NCI-H1105 (cell line): ENCODE data around the gene GIMAP7.
"Not testable (repeated sequence)": the region's sequence is repeated elsewhere in the genome, so short reads cannot be mapped to it uniquely, and the experiment has no call there.

Experiments used
- DNase-seq: peaks from one replicate; lab custom pipeline; 2025; lab: John Stamatoyannopoulos, UW

GIMAP7 gene

GRCh38 chr7:150513758-150514157 is 914 bp upstream of the GIMAP7 start:
- DNase-seq = no peak

- DNase-seq = no peak
Observed at GRCh38 chr7:150515248-150516147, 826 bp downstream of the GIMAP7 start.

DNA sequence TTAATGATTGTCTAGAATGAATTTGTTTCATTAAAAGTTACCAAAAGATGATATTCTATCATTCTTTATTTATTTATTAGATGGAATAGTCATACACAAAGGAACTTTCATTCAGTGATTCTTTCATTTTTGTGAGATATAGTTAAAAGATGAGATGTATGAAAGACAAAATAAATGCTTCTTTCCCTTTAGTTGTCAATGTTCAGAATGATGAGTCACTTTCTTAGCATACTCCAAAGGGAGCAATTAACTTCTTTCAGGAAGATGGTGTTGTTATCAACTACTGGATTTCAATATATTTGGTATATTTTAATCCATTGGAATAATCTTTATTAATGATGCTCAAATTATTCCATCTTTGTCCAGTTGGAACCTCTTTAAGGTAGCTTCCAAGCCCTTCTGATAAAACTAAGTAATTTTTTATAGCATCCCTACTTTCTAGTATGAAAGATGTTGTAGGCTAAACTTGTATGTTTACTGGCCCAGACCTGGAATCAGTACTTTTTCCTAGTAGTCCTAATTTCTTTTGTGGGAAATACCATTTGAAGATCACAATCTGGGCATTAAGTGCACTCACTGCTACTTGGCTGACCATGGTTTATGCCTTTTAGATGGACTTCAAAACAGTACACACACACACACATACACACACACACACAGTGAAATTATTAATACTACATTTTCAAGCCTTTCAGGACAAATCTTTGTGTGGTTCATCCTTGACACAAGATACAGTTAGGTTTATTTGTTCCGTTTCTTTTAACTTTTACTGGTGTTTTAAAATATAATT is 2.5 kb downstream of the GIMAP7 start:
- no peak for DNase-seq

GRCh38 chr7:150519310-150519709 is 4.6 kb downstream of the GIMAP7 start:
- DNase-seq = no peak

DNA sequence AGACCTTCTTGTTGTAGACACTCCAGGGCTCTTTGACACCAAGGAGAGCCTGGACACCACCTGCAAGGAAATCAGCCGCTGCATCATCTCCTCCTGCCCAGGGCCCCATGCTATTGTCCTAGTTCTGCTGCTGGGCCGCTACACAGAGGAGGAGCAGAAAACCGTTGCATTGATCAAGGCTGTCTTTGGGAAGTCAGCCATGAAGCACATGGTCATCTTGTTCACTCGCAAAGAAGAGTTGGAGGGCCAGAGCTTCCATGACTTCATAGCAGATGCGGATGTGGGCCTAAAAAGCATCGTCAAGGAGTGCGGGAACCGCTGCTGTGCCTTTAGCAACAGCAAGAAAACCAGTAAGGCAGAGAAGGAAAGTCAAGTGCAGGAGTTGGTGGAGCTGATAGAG is 5.5 kb downstream of the GIMAP7 start:
- no peak for DNase-seq

DNA sequence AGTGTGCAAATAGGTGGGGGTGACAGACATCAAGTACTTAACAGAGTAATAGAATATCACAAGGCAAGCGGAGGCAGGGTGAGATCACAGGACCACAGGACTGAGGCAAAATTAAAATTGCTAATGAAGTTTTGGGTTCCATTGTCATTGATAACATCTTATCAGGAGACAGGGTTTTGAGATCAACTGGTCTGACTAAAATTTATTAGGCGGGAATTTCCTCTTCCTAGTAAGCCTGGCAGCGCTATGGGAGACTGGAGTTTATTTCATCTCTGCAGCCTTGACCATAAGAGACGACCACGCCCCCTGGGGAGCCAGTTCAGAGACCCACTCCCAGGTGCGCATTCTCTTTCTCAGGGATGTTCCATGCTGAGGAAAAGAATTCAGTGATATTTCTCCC is 8.3 kb downstream of the GIMAP7 start:
- not testable (repeated sequence) for DNase-seq

- DNase-seq = no peak
Observed at GRCh38 chr7:150524018-150524417, 9.3 kb downstream of the GIMAP7 start.

GRCh38 chr7:150531704-150532103 is 17.0 kb downstream of the GIMAP7 start:
- no peak for DNase-seq

DNA sequence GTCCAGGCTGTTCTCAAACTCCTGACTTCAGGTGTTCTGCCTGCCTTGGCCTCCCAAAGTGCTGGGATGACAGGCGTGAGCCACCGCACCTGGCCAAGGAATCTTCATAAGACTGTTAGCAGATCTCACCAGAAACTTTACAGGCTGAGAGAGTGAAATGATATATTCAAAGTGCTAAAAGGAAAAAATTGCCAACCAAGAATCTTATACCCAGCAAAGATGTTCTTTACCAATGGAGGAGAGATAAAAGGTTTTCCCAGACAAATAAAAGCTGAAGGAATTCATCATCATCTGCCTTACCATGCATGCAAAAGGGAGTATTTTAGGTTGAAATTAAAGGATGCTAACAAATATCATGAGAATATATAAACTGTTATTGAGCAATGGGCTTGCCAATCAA is 23.6 kb downstream of the GIMAP7 start:
- no peak for DNase-seq

DNA sequence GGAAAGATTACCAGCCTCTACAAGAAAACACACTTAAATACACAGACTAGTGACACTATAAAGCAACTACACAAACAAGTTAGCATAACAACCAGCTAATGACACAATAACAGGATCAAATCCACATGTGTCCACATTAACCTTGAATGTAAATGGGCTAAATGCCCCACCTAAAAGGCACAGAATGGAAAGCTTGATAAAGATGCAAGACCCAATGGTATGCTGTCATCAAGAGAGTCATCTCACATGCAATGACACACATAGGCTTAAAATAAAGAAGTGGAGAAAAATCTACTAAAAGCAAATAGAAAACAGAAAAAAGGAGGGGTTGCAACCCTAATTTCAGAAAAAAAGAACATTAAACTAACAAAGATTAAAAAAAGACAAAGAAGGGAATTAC is 38.5 kb downstream of the GIMAP7 start:
- DNase-seq = no peak

- no peak for DNase-seq
Observed at GRCh38 chr7:150556521-150557138, 42.0 kb downstream of the GIMAP7 start.

- no peak for DNase-seq
Observed at GRCh38 chr7:150560486-150560885, 45.8 kb downstream of the GIMAP7 start.

DNA sequence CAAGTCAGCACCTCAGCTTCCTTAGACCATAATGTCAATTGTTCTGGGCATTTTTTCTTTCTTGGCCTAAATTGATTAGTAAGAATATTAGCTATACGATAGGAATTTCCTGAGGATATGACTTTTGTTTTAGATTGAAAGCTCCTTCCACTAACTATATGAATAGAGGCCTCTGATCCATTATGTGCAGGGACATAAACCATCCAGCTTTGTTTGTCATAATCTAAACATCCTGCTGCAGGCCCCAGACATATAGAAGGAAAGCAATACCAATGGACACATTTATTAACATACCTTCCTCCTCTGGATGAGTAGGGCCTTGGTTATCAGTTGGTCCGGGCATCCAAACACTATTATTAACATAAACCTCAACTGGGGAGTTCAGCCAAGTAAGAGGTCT is 48.2 kb downstream of the GIMAP7 start:
- DNase-seq = no peak

GRCh38 chr7:150564006-150564405 is 49.3 kb downstream of the GIMAP7 start:
- no peak for DNase-seq

GRCh38 chr7:150564566-150564965 is 49.9 kb downstream of the GIMAP7 start:
- DNase-seq = no peak

GRCh38 chr7:150565239-150565638 is 50.6 kb downstream of the GIMAP7 start:
- DNase-seq = no peak

DNA sequence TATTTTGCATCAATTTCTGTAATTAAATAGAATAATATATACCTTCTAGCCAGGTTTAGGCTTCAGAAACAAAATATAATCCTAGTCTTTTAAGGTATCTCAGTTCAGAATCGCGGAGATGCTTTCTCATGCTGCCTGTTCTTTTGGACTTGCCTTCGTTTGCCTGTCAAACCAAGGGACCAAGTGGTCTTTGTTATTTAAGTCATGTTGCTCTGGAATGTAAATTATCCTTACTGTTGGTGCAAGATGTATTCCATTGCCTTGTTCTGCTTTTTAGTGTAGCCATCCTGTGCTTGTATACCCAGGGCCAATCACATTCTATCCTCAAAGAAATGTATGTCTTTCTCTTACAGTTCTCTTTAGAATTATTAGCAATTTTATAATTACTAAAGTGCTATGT is 51.5 kb downstream of the GIMAP7 start:
- DNase-seq = no peak

DNA sequence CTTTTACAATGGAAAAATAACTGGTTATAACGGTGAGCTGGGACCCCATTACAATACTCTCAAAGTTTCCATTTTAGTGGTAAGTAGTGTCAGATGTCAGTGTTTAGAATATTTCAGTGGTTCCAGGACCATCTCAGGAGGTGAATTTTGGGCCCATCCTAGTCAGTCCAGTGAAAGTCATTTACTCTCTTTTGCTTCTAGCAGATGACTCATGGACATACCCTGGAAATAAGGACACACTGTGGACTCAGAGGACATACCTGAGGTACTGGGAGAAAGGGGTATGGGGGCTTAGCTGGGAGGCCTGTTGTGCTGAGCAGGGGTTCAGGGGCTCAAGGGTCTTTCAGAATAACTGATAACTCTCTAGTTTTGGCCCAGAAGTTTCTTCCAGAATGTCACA is 51.9 kb downstream of the GIMAP7 start:
- no peak for DNase-seq

DNA sequence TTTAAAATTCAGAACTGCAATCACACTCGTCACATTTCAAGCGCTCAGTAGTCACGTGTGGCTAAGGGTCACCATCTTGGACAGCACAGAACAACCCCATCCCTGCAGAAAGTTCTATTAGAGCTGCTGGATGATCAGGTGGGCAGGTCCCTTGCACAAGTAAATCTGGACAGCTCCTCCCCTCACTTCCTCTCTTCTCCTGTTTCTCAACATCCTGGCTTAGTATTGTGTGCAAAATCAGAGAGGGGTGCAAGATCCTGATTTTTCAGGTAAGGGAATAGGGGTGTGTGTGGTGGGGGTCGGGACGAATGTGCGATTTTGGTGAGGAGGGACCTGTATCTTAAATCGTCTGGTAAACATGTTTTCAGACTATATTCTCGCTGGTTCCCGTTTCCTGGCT is 52.5 kb downstream of the GIMAP7 start, which contains the start of gene GIMAP4:
Gene GIMAP4, plus strand, starts transcription at position 222 of the 400 bp plus-strand sequence. CDS start 2,512 bp downstream, outside the sequence.
- DNase-seq = no peak

GRCh38 chr7:150567871-150568301 is 53.2 kb downstream of the GIMAP7 start:
- no peak for DNase-seq

GRCh38 chr7:150568714-150569113 is 54.0 kb downstream of the GIMAP7 start:
- no peak for DNase-seq

- no peak for DNase-seq
Observed at GRCh38 chr7:150569245-150569955, 54.7 kb downstream of the GIMAP7 start.
